Omental fat pad (tissue), 4 donors: ENCODE data around the gene OGN. TPM values are rescaled to one million over a fixed set of nuclear protein-coding genes. Genes with fewer than 3 reads are reported as not detected.

Experiments
- ATAC-seq: fragments of 150-250 bp; one replicate; pipeline ENCODE4 v1.9.1; 2016; ENCODE audit warnings: mild to moderate bottlenecking, moderate library complexity; ENCODE audit not compliant: low FRiP score
- DNase-seq: peaks from one replicate; pipeline ENCODE4 v3.0.0-alpha.2; 2019; ENCODE audit warnings: low spot score
- CTCF ChIP-seq, 3 donors: fragments of 450-650 bp; IDR thresholded peaks; one replicate each; pipeline ENCODE4 v1.5.1; 2016 to 2017; ENCODE audit warnings: antibody characterized with exemption in 3 of 3, mild to moderate bottlenecking in 3 of 3, moderate library complexity in 2 of 3
- total RNA-seq, 4 donors: library from RNA; depleted of rRNA; stranded (reverse); fragments of >200 nt; gene quantifications; one replicate each; pipeline ENCODE4 v1.1.0, GENCODE V29; 2016

OGN gene, protein sequence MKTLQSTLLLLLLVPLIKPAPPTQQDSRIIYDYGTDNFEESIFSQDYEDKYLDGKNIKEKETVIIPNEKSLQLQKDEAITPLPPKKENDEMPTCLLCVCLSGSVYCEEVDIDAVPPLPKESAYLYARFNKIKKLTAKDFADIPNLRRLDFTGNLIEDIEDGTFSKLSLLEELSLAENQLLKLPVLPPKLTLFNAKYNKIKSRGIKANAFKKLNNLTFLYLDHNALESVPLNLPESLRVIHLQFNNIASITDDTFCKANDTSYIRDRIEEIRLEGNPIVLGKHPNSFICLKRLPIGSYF
- total RNA-seq = 100 to 1,000 TPM in 3 of 4 donors, 10 to 100 TPM in 1; 24.6 to 412 (median 114) TPM

DNA sequence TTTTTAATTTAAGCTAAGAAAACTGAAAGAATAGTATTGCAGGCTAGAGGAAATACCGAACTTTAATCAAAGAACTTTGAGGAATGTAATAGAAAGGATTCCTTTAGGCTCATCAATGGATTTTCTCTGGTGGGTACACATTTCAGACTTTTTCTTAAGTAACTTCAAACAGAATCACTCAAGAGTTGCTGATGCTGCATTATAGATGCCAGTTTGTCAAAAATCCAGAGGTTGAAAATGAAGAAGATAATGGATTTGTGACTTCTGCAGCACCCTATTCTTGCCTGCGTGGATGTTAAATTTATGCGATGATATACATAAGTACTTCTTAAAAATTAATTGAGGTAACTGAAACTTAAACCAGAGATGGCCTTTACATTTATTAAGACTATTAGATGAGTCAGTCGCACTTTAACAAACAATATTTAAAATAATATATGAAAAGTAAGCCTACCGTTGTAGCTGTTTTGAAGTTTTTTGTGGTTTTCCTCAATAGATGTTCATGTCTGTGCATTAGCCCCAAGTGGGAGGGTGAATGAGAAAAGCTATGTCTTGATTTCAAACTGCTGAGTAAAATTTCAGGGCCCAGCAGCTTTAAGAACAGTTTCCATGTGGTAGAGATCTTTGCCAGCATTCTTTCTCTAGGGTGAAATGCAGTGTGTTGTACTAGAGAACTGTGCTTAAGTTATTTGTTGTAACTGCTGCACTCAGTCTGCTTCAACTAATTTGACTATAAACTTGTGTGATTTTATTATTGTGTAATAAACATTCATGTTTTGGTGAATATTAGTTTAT, at the start of gene OGN:
Gene OGN, minus strand, starts transcription at position 537 of the 795 bp plus-strand sequence. CDS start 1,171 bp downstream, outside the sequence.
- ATAC-seq = no peak
- no peak for TF ChIP-seq CTCF (IDR thresholded peaks at IDR 0.05)
- no peak for DNase-seq

DNA sequence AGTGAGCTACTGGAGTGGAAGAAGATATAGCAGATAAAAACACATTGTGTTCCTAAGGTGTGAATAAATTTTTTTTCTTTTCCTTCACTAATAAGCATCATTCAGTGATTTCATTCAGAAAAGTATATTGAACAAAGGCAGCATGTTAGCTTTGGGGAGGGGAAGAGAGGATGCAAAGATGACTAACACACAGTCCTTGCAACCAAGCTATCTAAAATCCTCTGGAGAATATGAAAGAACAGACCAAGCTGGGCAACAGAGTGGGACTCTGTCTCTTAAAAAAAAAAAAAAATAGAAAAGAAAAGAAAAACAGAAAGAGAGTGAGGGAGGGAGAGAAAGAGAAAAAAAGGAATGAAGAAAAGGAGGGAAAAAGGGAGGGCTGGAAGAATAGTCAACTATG, 42.2 kb upstream of the OGN start:
- no peak for ATAC-seq
- no peak for DNase-seq
- TF ChIP-seq CTCF (IDR thresholded peaks at IDR 0.05) = no peak

- no peak for DNase-seq
- TF ChIP-seq CTCF (IDR thresholded peaks at IDR 0.05) = no peak
- no peak for ATAC-seq
Observed at GRCh38 chr9:92444841-92445240, 40.5 kb upstream of the OGN start.

DNA sequence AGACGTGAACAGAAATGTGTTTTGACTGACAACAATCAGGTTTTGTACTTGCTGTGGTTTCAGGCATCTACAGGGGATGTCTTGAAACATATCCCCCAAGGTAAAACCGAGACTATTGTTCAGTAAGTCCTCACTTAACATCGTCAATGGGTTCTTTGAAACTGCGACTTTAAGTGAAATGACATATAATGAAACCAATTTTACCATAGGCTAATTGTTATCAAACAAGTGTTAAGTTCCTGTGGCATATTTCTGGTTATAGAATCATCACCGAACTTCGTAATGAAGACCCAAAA, 36.3 kb upstream of the OGN start:
- DNase-seq (no peak), ATAC-seq (no peak)

DNA sequence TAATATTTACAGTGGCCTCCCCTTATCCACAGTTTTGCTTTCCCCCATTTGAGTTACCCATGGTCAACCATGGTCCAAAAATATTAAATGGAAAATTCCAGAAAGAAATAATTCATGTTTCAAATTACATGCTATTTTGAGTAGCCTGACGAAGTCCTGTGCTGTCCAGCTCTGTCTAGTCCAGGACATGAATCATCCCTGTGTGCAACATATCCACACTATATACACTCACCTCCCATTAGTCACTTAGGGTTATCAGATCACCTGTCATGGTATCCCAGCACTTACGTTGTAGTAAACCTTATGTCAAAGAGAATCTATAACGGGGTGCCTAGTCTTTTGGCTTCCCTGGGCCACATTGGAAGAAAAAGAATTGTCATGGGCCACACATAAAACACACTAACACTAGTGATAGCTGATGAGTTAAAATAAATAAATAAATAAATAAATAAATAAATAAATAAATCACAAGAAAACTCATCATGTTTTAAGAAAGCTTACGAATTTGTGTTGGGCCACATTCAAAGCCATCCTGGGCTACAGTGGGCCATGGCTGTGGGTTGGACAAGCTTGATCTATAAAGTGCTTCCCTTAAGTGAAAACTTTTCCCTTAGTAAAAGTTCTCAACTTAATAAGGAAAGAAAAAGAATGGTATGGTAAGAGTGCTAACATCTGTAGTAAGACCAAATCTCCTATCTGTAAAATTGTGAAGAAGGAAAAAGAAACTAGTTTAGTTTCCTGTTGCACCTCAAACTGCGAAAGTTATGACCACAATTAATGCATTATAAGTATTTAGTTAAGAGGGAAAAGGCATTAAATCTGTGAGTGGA, 35.8 kb upstream of the OGN start:
- TF ChIP-seq CTCF (IDR thresholded peaks at IDR 0.05) = no peak
- no peak for ATAC-seq
- no peak for DNase-seq

More for the DNA sequence above, 36.3 kb upstream of the OGN start:
- no peak for TF ChIP-seq CTCF (IDR thresholded peaks at IDR 0.05)

GRCh38 chr9:92438900-92439526, 34.6 kb upstream of the OGN start:
- no peak for TF ChIP-seq CTCF (IDR thresholded peaks at IDR 0.05)
- ATAC-seq = no peak
- no peak for DNase-seq
